ENCODE data around the gene PRPF39. TPM values are rescaled to one million over a fixed set of nuclear protein-coding genes. Genes with fewer than 3 reads are reported as not detected.

The PRPF39 gene
- total RNA-seq, 2 experiments from 2014 or later: 58.9 to 64.3 TPM

DNA sequence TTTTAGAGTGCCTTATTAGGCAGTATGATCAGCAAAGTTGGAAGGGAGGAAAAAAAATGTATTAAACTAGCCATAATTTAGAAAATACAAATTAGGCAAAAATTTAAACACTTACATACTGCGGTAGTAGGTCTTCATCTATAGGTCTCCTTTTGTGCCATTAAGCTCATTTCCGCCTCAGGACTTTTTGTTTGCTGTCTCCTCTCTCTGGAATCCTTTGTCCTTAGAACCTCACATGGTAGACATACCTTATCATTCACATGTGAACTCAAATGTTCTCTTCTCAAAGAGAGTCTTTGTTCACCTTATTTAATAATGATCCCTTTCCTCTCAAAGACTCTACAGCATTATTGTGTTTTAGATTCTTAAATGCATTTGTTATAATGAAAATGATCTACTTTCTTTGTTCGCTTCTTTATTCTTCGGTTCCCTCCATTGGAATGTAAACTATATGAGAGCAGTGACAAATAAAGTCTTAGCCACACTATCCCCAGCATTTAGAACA, 66.5 kb downstream of the PRPF39 start:
- Histone ChIP-seq H3K4me3 (ENCODE audit: low read length) (no peak overlapping the region), H3K4me1 (ENCODE audit: insufficient read depth, low read length) (no peaks in the 10 kb centered on the region), H3K36me3 (ENCODE audit: insufficient read depth, low read length) (peaks cover 4% of the 10 kb centered on the region), H3K9me3 (ENCODE audit: control insufficient read depth in 1 of 2, insufficient read depth in 1 of 2, low read length in 2 of 2) (no peaks in the 10 kb centered on the region), H3K27me3 (ENCODE audit: control insufficient read depth in 1 of 2, insufficient read depth in 2 of 2, low read length in 2 of 2) (no peaks in the 10 kb centered on the region), H3K27ac (ENCODE audit: low read depth in 1 of 2, low read length in 2 of 2) (no peak overlapping the region)
- ATAC-seq (ENCODE audit: poor library complexity) (no peak), DNase-seq (no peak)
- Mint-ChIP-seq H3K4me1 (ENCODE audit: low read depth) (no peaks in the 10 kb centered on the region), H3K27me3 (no peaks in the 10 kb centered on the region), H3K9me3 (no peaks in the 10 kb centered on the region), H3K4me3 (no peak overlapping the region), H3K27ac (no peak overlapping the region), H3K36me3 (ENCODE audit: low read depth) (peaks cover 24% of the 10 kb centered on the region)
- intact Hi-C loops (cut with DNase I, micrococcal nuclease): no loop called here
- ChIA-PET CTCF (no interaction called here), POLR2A (no interaction called here)
- TF ChIP-seq, protein P1, sequence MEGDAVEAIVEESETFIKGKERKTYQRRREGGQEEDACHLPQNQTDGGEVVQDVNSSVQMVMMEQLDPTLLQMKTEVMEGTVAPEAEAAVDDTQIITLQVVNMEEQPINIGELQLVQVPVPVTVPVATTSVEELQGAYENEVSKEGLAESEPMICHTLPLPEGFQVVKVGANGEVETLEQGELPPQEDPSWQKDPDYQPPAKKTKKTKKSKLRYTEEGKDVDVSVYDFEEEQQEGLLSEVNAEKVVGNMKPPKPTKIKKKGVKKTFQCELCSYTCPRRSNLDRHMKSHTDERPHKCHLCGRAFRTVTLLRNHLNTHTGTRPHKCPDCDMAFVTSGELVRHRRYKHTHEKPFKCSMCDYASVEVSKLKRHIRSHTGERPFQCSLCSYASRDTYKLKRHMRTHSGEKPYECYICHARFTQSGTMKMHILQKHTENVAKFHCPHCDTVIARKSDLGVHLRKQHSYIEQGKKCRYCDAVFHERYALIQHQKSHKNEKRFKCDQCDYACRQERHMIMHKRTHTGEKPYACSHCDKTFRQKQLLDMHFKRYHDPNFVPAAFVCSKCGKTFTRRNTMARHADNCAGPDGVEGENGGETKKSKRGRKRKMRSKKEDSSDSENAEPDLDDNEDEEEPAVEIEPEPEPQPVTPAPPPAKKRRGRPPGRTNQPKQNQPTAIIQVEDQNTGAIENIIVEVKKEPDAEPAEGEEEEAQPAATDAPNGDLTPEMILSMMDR (IDR thresholded peaks at IDR 0.05): no peak

DNA sequence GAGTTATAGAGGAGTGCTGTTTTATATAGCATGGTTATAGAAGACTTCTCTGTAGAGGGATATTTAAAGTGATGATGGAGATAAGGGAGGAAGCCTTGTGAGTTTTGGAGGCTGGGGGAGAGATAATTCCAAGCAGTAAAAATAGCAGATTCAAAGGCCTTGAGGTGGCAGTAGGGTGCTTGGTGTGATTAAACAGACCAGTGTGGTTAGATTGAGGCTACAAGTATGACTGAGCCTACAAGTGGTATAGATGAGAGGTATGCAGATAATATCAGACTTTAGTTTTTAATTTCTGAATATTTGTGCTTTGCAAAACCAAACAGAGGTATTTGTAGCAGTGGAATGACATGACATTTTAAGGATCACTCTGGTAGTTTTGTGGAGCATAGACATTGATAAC, 72.2 kb downstream of the PRPF39 start:
- Histone ChIP-seq H3K36me3 (ENCODE audit: insufficient read depth, low read length) (peaks cover 4% of the 10 kb centered on the region), H3K9me3 (ENCODE audit: control insufficient read depth in 1 of 2, insufficient read depth in 1 of 2, low read length in 2 of 2) (no peaks in the 10 kb centered on the region), H3K27ac (ENCODE audit: low read depth in 1 of 2, low read length in 2 of 2) (no peak overlapping the region), H3K4me3 (ENCODE audit: low read length) (no peak overlapping the region), H3K4me1 (ENCODE audit: insufficient read depth, low read length) (no peaks in the 10 kb centered on the region), H3K27me3 (ENCODE audit: control insufficient read depth in 1 of 2, insufficient read depth in 2 of 2, low read length in 2 of 2) (no peaks in the 10 kb centered on the region)
- Mint-ChIP-seq H3K27ac (no peak overlapping the region), H3K4me1 (ENCODE audit: low read depth) (no peaks in the 10 kb centered on the region), H3K4me3 (no peak overlapping the region), H3K27me3 (no peaks in the 10 kb centered on the region), H3K9me3 (no peaks in the 10 kb centered on the region), H3K36me3 (ENCODE audit: low read depth) (peaks cover 18% of the 10 kb centered on the region)
- TF ChIP-seq, protein P1 (IDR thresholded peaks at IDR 0.05): no peak
- DNase-seq (no peak), ATAC-seq (ENCODE audit: poor library complexity) (no peak)
- POLR2A ChIA-PET: no interaction called here
- CTCF ChIA-PET: no interaction called here
- intact Hi-C loops (cut with DNase I, micrococcal nuclease): no loop called here

Other genes starting within 250 kb of the PRPF39 start
- gene KLHL28, start 122.2 kb upstream of the PRPF39 start, total RNA-seq: 10 to 100 TPM; 49.3 to 49.7 TPM
- gene TOGARAM1, start 121.9 kb upstream of the PRPF39 start, total RNA-seq: 10 to 100 TPM; 13.2 to 17.8 TPM
- 10 to 100 TPM; 36.0 to 40.2 TPM for gene FKBP3, start 50.4 kb downstream of the PRPF39 start, total RNA-seq
- 1 to 10 TPM; 6.1 to 8.8 TPM for gene FANCM, start 51.8 kb downstream of the PRPF39 start, total RNA-seq
- 10 to 100 TPM; 20.1 to 20.3 TPM for gene MIS18BP1, start 169.1 kb downstream of the PRPF39 start, total RNA-seq